GM19468 (cell line): Measurements from ENCODE around the gene BOLA3.
"Not testable (repeated sequence)": the region's sequence is repeated elsewhere in the genome, so short reads cannot be mapped to it uniquely, and the experiment has no call there.

ENCODE experiments used
- ATAC-seq: cut with Tn5 transposase; IDR thresholded peaks from one replicate; pipeline ENCODE4 v1.9.1; 2021; ENCODE audit warnings: mild to moderate bottlenecking, moderate library complexity, moderate number of reproducible peaks; ENCODE audit not compliant: unreplicated experiment; ENCODE audit errors: extremely low read depth

Gene BOLA3, protein sequence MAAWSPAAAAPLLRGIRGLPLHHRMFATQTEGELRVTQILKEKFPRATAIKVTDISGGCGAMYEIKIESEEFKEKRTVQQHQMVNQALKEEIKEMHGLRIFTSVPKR

DNA sequence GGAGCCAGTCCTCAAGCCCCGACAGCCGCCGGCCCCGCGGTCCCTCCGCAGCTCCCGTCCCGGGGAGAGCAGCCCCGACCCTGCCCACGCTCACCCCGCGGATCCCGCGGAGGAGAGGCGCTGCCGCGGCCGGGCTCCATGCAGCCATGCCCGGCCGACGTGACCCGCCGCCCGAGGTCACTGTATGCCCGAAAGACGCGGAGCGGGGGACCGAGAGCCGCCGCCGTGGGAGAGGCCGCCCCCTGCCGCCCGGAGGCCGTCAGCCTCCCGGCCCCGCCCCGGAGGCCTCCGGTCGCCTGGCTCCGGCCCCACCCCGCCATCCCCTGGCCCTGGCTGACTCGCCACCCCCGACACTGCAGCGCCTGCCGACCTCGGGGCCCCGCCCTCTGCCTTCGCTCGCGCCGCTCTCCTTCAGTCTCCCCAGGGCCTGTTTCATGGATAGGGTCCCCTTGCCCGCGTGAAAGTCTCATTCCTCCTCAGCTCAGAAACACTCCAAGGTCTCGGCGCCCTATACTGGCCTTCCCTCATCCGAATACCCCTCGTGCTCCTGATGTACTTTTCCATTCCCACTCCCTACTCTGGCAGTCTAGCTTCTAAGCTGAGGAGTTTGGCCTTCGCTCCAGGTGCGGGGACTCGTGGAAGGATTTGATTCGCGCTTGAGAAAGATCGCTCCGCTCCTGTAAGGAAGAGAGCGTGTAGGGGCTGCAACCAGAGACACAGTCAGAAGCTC lies at the start of gene BOLA3:
BOLA3 (minus strand) TSS at position 186 of the 730 bp plus-strand sequence; CDS start at position 148, 38 bp downstream.
- peak; percentile 68 for ATAC-seq

DNA sequence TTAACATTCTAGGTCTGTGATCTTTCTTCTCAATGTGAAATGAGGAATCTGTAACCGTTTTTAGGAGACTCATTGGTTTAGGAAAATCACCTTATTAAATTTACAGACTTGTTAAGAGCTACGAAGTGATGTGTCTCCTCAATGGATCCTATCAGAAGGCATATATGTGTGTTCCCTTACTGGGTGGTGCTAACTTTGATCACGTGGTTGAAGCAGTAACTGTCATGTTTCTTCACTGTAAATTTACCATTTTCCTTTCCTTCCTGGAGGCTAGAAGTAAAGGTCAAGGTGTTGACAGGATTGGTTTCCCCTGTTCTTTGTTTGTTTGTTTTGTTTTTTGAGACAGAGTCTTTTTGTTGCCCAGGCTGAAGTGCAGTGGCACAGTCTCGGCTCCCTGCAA lies 49.3 kb upstream of the BOLA3 start:
- no peak for ATAC-seq

DNA sequence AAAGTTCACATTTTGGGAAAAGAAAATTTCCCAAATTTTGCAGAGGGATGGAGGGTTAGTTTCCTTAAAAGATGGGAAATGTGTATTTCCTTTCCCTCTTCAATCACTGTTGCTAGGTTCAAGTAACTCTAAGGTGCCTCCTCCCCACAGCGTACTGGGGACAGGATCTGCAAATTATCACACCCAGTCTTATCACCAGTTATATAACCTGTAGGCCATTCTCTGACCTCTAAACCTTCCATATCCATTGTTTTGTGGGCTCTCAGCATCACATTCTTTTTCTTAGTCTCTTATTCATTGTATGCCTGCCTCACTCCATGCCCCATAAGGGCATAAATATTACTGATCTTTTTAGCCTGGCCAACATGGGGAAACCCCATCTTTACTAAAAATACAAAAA lies 47.1 kb upstream of the BOLA3 start:
- no peak for ATAC-seq

DNA sequence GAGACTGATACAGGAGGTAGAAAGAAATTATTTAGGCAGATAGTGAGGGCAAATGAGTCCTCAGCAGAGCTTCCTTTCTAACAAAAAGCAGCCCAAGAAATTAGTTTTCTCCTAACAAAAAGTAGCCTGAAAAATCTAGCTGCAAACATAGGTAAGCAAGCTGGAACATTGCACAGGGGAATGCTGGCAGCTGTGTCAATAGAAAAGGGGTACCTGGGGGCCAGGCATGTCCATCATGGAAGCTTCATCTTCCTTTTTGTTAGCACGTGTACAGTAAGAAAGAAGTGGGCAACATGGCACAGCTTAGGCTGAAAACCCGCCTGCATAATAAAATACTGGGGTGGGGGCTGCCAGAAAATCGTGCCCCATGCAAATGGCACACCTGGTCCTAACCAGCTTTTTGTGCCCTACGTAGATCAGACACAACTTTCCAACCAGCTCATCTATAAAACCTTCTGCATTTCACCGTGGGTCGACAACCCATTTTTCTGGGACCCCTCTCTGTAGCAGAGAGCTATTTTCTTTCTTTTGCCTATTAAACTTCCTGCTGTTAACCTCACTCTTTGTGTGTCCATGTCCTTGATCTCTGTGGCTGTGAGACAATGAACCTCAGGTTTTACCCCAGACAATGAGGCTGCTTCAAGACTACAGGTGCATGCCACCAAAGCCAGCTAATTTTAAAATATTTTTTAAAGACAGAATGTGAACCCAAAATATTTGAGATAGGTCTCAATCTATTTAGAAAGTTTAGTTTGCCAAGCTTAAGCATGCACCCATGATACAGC lies 44.1 kb upstream of the BOLA3 start:
- no peak for ATAC-seq

DNA sequence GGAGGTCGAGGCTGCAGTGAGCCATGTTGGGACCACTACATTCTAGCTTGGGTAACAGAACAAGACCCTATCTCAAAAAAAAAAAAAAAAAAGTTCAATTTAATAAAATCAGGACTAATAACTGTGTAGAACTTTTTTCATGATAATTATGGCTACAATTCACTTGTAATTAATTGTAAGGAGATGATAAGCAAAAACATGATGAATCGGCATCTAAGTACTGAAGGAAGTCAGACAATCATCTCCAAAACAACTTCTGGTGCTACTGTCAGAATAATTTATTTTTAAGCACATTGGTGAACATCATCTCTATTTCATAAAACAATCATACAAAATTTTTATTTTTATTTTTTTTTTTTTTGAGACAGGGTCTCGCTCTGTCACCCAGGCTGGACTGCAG lies 41.0 kb upstream of the BOLA3 start:
- no peak for ATAC-seq

DNA sequence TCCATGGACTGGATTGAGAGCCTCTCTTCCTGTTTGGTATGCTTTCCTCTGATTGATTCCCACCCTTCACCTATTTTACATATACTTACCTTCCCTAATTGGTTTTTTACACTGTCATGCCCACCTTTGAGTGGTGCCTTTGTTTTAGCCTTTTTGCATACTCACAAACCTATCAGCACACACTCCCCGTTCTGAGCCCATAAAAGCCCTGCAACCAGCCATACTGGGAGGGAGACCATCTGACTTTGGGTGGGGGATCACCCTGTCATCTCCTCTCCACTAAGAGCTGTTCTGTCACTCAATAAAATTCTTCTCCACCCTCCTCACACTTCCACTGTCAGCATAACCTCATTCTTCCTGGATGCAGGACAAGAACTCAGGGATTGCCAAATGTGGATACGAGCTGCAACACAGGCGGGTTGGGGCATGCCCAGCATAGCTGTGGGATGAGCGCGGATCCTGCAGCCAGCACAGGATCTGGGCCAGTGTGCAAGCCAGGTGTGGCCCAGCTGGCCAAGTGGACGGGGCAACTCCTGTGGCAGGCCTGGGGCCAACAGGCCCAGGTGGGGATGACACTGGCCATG lies 40.4 kb upstream of the BOLA3 start:
- ATAC-seq: no peak

DNA sequence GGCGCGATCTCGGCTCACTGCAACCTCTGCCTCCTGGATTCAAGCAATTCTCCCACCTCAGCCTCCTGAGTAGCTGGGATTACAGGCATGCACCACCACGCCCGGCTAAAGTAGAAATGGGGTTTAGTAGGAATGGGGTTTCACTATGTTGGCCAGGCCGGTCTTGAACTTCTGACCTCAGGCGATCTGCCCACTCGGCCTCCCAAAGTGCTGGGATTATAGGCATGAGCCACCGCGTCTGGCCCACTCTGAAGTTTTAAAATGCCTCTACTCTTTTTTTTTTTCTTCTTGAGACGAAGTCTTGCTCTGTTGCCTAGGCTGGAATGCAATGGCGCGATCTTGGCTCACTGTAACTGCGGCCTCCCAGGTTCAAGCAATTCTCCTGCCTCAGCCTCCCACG lies 39.0 kb upstream of the BOLA3 start:
- not testable (repeated sequence) for ATAC-seq

DNA sequence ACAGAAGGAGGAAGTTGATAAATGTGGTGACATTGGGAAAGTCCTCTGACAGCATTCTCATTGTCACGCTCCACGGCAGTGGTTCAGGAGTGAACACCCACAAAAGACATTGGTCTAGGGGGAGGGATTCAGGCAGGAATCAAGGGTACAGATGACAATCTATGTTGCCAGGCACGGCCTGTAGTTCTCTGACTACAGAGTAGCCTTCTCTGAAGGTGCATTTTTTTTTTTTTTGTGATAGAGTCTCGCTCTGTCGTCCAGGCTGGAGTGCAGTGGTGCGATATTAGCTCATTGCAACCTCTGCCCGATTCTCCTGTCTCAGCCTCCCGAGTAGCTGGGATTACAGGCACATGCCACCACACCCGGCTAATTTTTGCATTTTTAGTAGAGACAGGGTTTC lies 38.3 kb upstream of the BOLA3 start:
- peak; percentile 69 for ATAC-seq

DNA sequence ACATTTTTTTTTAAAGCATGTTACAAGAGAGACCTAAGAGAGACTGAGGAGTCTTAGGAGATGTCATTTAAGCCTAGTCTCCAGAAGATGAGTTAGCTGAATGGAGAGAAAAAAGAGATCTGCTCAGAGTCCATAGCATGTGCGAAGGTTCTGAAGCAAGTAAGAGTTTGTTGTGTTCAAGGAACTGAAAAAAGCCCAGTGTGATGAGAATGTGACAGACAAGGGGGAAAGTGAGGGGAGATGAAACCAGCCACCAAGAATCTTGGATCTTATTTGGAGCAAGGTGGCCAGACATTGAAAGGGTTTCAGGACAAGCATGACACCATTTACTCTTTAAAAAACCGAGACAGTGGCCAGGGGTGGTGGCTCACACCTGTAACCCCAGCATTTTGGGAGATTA lies 36.2 kb upstream of the BOLA3 start:
- ATAC-seq: no peak

DNA sequence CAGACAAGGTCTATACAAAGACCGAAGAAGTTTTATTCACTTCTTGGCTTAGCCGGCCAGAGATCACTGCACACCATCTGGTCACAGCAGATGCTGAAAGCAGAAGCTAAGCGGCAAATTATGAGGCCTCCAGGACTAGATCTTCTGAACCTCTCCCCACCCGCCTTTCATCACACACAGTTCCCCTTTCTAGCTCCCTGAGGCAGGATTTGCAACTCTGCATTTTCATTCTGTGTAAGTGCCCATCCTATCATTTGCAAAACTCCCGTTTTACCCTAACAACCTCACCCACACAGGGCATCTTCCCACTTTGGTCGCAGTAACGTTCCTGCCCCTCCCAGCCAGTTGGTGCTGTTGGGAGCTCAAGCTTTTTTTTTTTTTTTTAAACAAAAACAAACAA lies 34.0 kb upstream of the BOLA3 start:
- ATAC-seq: no peak

DNA sequence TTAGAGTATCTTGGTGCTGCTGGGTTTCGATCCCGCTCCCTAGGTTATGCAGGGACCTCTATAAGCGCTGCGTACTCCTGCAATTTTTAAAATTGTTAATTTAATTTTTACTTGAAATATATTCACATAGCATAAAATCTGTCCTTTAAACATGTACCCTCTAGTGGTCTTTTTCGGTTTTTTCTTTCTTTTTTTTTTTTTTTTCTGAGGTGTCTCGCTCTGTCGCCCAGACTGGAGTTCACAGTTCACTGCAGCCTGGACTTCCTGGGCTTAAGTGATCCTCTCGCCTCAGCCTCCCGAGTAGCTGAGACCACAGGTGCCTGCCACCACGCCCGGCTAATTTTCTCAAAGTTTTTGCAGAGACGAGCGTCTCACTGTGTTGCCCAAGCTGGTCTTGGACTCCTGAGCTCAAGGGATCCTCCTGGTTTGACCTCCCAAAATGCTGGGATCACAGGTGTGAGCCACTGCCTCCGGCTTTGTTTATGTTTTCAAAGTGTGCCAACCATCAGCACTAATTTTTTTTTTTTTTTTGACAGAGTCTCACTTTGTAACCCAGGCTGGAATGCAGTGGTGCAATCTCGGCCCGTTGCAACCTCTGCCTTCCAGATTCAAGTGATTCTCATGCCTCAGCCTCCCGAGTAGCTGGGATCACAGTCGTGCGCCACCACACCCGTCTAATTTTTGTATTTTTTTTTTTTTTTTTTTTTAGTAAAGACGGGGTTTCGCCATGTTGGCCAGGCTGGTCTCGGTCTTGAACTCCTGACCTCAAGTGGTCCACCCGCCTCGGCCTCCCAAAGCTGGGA lies 31.6 kb upstream of the BOLA3 start:
- ATAC-seq: peak; percentile 5

DNA sequence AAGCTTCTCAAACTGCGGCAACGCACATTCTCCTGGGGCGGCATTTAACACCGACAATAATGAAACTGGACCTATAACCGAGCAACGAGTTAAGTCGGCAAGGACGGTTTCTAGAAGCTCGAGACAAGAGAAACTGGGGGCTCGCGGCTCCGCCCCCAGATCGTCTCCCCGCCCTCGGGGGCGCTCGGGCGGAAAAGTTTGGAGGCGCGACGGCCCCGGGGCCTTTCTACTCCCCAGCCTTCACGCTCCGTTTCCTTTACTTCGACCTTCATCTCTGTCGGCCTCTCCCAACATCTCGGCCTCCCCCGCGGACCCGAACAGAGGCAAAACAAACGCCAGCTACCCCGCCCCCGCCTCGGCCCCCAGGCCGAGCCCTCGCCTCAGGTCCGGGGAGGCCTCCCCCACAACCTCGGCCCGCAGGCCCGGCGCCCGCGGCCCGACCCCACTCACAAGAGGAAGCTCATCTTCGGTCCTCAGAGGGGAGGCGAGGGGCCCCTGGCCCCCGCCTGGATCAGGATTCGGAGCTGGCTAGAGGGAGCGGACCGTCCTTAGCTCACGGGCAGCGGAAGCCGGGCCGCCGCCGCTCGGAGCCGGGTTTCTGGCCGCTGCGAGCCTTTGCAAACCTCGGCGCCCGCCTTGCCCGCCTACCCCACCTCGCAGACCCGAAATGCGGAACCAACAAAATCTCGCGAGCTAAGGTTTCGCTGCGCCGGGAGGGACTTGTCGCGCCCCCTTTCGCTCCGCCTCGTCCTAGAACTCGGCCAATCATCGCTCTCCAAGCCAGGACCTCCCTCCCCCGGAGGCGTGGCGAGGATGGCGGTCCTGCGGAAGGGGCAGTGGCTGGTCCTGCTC lies 30.7 kb upstream of the BOLA3 start, which contains the start of gene MOB1A:
MOB1A (minus strand) TSS at position 669 of the 852 bp plus-strand sequence; CDS start at position 464, 205 bp downstream.
- ATAC-seq: peak; percentile 80

DNA sequence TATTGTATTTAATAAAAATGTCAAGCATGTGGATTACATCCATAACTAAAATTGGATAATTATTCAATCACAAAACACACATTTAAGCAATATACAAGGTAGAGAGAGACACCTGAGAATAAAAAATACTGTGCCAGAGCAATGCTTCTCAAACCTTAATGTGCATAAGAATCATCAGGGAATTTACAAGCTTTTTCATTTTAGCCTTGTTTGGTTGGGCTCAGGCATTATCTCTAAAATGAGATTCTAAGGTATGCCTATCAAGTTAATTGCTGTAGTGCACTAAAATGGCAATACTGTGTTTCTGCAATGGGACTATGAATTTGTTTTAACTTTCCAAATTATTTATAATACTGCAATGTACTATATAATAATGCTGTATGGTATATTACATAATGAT lies 30.0 kb upstream of the BOLA3 start:
- ATAC-seq: no peak

DNA sequence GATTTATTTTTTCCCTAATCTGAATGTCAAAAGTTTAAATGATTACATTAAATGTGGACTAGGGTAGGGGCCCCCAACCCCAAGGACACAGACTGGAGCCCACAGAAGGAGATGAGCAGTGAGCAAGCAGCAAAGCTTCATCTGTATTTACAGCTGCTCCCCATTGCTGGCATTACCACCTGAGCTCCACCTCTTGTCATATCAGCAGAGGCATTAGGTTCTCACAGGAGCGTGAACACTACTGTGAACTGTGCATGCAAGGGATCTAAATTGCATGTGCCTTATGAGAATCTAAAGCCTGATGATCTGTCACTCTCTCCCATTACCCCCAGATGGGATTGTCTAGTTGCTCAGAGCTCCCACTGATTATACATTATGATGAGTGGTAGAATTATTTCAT lies 27.2 kb upstream of the BOLA3 start:
- ATAC-seq: no peak

DNA sequence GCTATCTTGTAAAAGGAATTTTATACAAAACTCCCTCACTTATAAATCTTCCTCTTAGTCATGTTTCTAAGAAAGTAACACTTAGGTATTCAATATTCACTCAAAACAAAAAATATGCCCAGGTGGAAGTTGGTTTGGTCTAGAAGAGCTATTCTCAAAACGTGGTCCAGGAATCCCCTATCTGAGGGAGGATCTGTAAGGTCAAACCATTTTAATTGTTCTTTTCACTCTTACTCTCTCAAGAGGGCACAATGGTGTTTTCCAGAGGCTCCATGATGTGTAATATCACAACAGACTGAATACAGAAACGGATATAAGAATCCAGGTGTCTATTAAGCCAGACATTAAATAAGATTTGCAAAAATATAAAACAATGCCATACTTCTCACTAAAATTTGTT lies 21.0 kb upstream of the BOLA3 start:
- no peak for ATAC-seq

DNA sequence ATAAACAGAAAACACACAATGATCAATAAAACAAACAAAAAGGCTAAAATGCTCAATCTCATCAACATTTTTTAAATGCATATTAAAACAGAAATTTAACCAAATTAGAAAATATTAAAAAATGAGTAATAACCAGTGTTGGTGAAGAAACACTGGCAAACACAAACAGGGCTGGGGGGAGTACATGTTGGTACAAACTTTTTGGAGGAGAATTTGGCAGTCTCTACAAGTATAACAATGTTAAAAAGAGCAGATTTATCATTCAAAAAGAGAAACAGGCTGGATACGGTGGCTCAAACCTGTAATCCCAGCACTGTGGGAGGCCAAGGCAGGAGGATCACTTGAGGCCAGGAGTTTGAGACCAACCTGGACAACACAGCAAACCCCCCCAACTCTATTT lies 17.0 kb upstream of the BOLA3 start:
- ATAC-seq: no peak

DNA sequence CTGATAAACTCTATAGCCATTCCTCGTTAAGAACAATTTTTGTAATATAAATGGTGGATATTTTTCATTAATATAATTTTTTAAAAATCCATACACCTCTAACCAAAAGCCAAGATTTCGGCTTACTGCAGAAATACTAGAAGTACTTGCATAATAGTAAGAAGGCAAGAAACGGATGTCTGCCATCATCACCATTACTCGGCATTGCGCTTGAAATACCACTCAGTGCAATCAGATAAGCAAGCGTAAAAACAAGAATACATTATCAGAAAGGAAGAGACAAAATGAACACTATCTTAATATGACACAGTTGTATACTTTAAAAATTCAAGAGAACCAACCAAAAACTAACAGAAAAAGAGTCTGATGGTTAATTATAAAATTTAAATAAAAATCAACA lies 15.2 kb upstream of the BOLA3 start:
- ATAC-seq: no peak

DNA sequence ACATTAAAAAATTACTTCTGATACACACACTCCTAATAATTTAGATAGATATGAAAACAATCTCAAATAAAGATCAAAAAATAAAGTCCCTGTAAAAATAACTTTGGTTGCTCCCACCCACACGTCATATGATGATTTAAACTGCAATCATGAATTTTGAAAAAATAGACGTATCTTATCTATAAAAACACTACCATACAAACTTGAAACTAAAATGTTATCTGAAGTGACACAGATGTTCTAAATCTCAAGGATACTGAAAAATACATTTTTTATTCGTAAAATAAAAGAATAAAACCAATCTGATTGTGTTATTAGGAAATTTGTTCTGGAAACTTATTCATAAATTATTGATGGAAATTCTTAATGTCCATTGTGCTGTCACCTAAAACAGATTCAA lies 8.1 kb upstream of the BOLA3 start:
- no peak for ATAC-seq

DNA sequence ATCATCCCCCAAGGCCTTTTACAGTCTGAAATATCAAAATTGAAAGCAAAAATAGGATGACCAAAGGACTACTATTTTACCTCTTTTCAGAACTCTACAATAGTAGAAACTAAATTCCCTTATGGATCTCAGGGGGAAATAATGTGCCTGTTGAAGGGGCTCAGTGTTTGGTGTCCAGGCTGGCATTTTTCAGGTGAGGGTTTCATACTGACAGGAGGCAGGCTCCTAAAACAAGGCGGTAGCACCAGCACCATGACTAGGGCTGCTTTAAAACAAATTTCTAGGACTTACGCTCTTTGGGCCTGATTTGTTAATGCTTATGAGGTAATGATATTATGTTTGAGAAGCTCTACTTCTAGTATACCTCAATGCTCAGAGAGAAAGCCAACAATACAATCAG lies 5.2 kb upstream of the BOLA3 start:
- ATAC-seq: no peak
